WTC11 (cell line): ENCODE results near the gene AURKA. TPM values are rescaled to one million over a fixed set of nuclear protein-coding genes. Genes with fewer than 3 reads are reported as not detected.

Experiments
- ATAC-seq: fragments of 200-7000 bp; cut with Tn5 transposase; 2 replicates; pipeline ENCODE4 v1.10.0; 2021; ENCODE audit warnings: mild to moderate bottlenecking, moderate library complexity
- CTCF ChIA-PET: fragments of 300-600 bp; sonication (Branson Sonifier 250); formaldehyde crosslinking; loops from one replicate; lab custom pipeline; 2021; ENCODE audit warnings: antibody characterized with exemption; lab: Charles Lee
- POLR2A ChIA-PET: fragments of 350-600 bp; sonication (Branson Sonifier 250); formaldehyde crosslinking; loops from one replicate; lab custom pipeline; 2021; ENCODE audit warnings: antibody characterized with exemption; lab: Charles Lee
- DNase-seq: peaks from one replicate; pipeline ENCODE4 v3.0.0; 2021; ENCODE audit warnings: low spot score
- H3K27ac Mint-ChIP-seq: 2 replicates; pipeline ENCODE4 v1.8.0; 2021; ENCODE audit warnings: mixed read lengths
- H3K27me3 Mint-ChIP-seq: 2 replicates; pipeline ENCODE4 v1.8.0; 2021; ENCODE audit warnings: low read depth, mild to moderate bottlenecking, moderate library complexity, mixed read lengths
- H3K36me3 Mint-ChIP-seq: 2 replicates; pipeline ENCODE4 v1.8.0; 2021; ENCODE audit warnings: mixed read lengths
- H3K4me1 Mint-ChIP-seq: 2 replicates; pipeline ENCODE4 v1.8.0; 2022; ENCODE audit warnings: mixed read lengths
- H3K4me3 Mint-ChIP-seq: 2 replicates; pipeline ENCODE4 v1.8.0; 2021; ENCODE audit warnings: mild to moderate bottlenecking, moderate library complexity, mixed read lengths
- H3K9me3 Mint-ChIP-seq: 2 replicates; pipeline ENCODE4 v1.8.0; 2021; ENCODE audit warnings: mixed read lengths
- ATF1 ChIP-seq: sonication (generic); formaldehyde crosslinking; IDR thresholded peaks from 2 replicates; pipeline ENCODE4 v1.8.1; 2023; ENCODE audit warnings: mild to moderate bottlenecking, moderate library complexity, missing genetic modification reagents
- CBFB ChIP-seq: sonication (generic); formaldehyde crosslinking; IDR thresholded peaks from 2 replicates; pipeline ENCODE4 v1.8.1; 2022; ENCODE audit warnings: mild to moderate bottlenecking, low read depth, missing genetic modification reagents
- CTCF ChIP-seq: fragments of 200-600 bp; IDR thresholded peaks from 2 replicates; pipeline ENCODE4 v1.8.0; 2022; ENCODE audit warnings: antibody characterized with exemption
- E2F1 ChIP-seq: sonication (generic); formaldehyde crosslinking; IDR thresholded peaks from 2 replicates; pipeline ENCODE4 v1.8.0; 2022; ENCODE audit warnings: mild to moderate bottlenecking, missing genetic modification reagents
- GTF2I ChIP-seq: fragments of 250-450 bp; sonication (Bioruptor Pico); conservative IDR thresholded peaks from 2 replicates; pipeline ENCODE4 v1.4.0; 2021; ENCODE audit warnings: mild to moderate bottlenecking
- MAX ChIP-seq: sonication (generic); formaldehyde crosslinking; IDR thresholded peaks from 2 replicates; pipeline ENCODE4 v1.8.0; 2022; ENCODE audit warnings: mild to moderate bottlenecking, missing genetic modification reagents
- OVOL2 ChIP-seq: fragments of 250-450 bp; sonication (Bioruptor Pico); IDR thresholded peaks from 2 replicates; pipeline ENCODE4 v1.9.0; 2021; ENCODE audit warnings: mild to moderate bottlenecking, borderline replicate concordance
- PRRX2 ChIP-seq: fragments of 250-450 bp; sonication (Bioruptor Pico); IDR thresholded peaks from 2 replicates; pipeline ENCODE4 v1.8.0; 2021; ENCODE audit warnings: mild to moderate bottlenecking
- RORB ChIP-seq: fragments of 250-450 bp; sonication (Bioruptor Pico); IDR thresholded peaks from 2 replicates; pipeline ENCODE4 v1.9.0; 2021; ENCODE audit warnings: mild to moderate bottlenecking
- SMAD3 ChIP-seq: sonication (generic); formaldehyde crosslinking; IDR thresholded peaks from 2 replicates; pipeline ENCODE4 v1.8.0; 2022; ENCODE audit warnings: missing genetic modification reagents, mild to moderate bottlenecking, borderline replicate concordance
- ZNF138 ChIP-seq: sonication (generic); formaldehyde crosslinking; conservative IDR thresholded peaks from 2 replicates; pipeline ENCODE4 v1.8.1; 2022; ENCODE audit warnings: mild to moderate bottlenecking, moderate library complexity, missing genetic modification reagents
- ZSCAN18 ChIP-seq: fragments of 250-450 bp; sonication (Bioruptor Pico); IDR thresholded peaks from 2 replicates; pipeline ENCODE4 v2.1.2; 2022; ENCODE audit warnings: mild to moderate bottlenecking, moderate library complexity
- total RNA-seq: library from RNA; stranded (reverse); gene quantifications from 3 replicates; pipeline ENCODE4 v1.2.3, GENCODE V29; 2021
- TF ChIP-seq, protein P1 (sequence below): sonication (generic); formaldehyde crosslinking; IDR thresholded peaks from 2 replicates; pipeline ENCODE4 v1.8.1; 2023; ENCODE audit warnings: mild to moderate bottlenecking, missing genetic modification reagents, borderline replicate concordance
- TF ChIP-seq, protein P2 (sequence below): fragments of 250-450 bp; sonication (Bioruptor Pico); IDR thresholded peaks from 2 replicates; pipeline ENCODE4 v1.9.0; 2021; ENCODE audit warnings: mild to moderate bottlenecking, borderline replicate concordance
- TF ChIP-seq, protein P3 (sequence below): sonication (generic); formaldehyde crosslinking; IDR thresholded peaks from 2 replicates; pipeline ENCODE4 v1.8.1; 2023; ENCODE audit warnings: mild to moderate bottlenecking, missing genetic modification reagents, moderate library complexity

AURKA gene
- total RNA-seq, 1 experiment from 2014 or later = 103 TPM

DNA sequence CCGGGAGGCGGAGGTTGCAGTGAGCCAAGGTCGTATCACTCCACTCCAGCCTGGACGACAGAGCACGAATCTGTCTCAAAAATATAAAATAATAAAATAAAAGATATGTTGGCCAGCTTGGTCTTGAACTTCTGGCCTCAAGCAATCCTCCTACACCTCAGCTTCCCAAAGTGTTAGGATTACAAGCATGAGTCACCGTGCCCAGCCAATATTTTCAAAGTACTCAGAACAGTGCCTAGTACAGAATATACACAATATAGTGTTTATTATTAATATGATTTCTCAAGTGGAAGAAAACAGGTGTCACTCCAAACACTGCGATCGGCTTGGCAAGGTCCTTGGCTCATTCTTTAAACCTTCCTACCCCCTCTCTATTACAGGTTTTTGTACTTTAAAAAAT, 30.1 kb downstream of the AURKA start (continued):
- TF ChIP-seq E2F1 (CRISPR knock-in tag) (no peak), ZSCAN18 (no peak), CTCF (no peak), ZNF138 (CRISPR knock-in tag) (no peak), CBFB (CRISPR knock-in tag) (no peak), GTF2I (CRISPR knock-in tag) (no peak)
- TF ChIP-seq, protein P1, sequence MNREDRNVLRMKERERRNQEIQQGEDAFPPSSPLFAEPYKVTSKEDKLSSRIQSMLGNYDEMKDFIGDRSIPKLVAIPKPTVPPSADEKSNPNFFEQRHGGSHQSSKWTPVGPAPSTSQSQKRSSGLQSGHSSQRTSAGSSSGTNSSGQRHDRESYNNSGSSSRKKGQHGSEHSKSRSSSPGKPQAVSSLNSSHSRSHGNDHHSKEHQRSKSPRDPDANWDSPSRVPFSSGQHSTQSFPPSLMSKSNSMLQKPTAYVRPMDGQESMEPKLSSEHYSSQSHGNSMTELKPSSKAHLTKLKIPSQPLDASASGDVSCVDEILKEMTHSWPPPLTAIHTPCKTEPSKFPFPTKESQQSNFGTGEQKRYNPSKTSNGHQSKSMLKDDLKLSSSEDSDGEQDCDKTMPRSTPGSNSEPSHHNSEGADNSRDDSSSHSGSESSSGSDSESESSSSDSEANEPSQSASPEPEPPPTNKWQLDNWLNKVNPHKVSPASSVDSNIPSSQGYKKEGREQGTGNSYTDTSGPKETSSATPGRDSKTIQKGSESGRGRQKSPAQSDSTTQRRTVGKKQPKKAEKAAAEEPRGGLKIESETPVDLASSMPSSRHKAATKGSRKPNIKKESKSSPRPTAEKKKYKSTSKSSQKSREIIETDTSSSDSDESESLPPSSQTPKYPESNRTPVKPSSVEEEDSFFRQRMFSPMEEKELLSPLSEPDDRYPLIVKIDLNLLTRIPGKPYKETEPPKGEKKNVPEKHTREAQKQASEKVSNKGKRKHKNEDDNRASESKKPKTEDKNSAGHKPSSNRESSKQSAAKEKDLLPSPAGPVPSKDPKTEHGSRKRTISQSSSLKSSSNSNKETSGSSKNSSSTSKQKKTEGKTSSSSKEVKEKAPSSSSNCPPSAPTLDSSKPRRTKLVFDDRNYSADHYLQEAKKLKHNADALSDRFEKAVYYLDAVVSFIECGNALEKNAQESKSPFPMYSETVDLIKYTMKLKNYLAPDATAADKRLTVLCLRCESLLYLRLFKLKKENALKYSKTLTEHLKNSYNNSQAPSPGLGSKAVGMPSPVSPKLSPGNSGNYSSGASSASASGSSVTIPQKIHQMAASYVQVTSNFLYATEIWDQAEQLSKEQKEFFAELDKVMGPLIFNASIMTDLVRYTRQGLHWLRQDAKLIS = no peak
- TF ChIP-seq, protein P2, sequence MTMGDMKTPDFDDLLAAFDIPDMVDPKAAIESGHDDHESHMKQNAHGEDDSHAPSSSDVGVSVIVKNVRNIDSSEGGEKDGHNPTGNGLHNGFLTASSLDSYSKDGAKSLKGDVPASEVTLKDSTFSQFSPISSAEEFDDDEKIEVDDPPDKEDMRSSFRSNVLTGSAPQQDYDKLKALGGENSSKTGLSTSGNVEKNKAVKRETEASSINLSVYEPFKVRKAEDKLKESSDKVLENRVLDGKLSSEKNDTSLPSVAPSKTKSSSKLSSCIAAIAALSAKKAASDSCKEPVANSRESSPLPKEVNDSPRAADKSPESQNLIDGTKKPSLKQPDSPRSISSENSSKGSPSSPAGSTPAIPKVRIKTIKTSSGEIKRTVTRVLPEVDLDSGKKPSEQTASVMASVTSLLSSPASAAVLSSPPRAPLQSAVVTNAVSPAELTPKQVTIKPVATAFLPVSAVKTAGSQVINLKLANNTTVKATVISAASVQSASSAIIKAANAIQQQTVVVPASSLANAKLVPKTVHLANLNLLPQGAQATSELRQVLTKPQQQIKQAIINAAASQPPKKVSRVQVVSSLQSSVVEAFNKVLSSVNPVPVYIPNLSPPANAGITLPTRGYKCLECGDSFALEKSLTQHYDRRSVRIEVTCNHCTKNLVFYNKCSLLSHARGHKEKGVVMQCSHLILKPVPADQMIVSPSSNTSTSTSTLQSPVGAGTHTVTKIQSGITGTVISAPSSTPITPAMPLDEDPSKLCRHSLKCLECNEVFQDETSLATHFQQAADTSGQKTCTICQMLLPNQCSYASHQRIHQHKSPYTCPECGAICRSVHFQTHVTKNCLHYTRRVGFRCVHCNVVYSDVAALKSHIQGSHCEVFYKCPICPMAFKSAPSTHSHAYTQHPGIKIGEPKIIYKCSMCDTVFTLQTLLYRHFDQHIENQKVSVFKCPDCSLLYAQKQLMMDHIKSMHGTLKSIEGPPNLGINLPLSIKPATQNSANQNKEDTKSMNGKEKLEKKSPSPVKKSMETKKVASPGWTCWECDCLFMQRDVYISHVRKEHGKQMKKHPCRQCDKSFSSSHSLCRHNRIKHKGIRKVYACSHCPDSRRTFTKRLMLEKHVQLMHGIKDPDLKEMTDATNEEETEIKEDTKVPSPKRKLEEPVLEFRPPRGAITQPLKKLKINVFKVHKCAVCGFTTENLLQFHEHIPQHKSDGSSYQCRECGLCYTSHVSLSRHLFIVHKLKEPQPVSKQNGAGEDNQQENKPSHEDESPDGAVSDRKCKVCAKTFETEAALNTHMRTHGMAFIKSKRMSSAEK = no peak
- TF ChIP-seq, all 79 proteins: peak for 0

DNA sequence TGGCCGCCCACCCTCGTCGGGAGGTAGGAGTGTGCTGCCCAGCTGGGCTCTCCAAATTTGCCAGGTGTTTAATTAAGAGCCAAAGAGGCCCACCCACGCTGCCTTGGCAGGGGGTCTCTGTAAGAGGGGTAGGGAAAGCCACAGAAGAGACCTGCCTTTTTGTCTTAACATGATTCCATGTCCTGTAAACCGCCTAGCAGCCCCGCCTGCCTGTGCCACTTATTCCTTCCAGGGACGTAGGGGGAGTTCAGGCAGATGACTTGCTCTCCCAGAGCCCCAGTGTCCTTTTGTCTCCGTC, 31.2 kb downstream of the AURKA start:
- DNase-seq (peak; percentile 14), ATAC-seq (no peak)
- H3K9me3 Mint-ChIP-seq = no peaks in the 10 kb centered on the region
- CTCF ChIA-PET = no interaction called here
- peaks cover under 1% of the 10 kb centered on the region; the same call in 1 of the 2 replicates for H3K36me3 Mint-ChIP-seq
- POLR2A ChIA-PET = no interaction called here
- H3K4me1 Mint-ChIP-seq = peaks cover 24% of the 10 kb centered on the region
- H3K27ac Mint-ChIP-seq = no peak overlapping the region; the same call in 1 of the 2 replicates
- H3K27me3 Mint-ChIP-seq = peaks cover 31% of the 10 kb centered on the region
- peak overlapping the region; percentile 83; the same call in 1 of the 2 replicates for H3K4me3 Mint-ChIP-seq
- TF ChIP-seq GTF2I (CRISPR knock-in tag) (no peak), MAX (no peak), RORB (CRISPR knock-in tag) (no peak), E2F1 (CRISPR knock-in tag) (no peak), OVOL2 (no peak), PRRX2 (no peak), ATF1 (CRISPR knock-in tag) (no peak), SMAD3 (CRISPR knock-in tag) (no peak)
- TF ChIP-seq, protein P3, sequence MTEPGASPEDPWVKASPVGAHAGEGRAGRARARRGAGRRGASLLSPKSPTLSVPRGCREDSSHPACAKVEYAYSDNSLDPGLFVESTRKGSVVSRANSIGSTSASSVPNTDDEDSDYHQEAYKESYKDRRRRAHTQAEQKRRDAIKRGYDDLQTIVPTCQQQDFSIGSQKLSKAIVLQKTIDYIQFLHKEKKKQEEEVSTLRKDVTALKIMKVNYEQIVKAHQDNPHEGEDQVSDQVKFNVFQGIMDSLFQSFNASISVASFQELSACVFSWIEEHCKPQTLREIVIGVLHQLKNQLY (CRISPR knock-in tag) = no peak
- TF ChIP-seq, protein P2 = no peak
